ENCODE results near the gene NR1I2. TPM values are rescaled to one million over a fixed set of nuclear protein-coding genes. Genes with fewer than 3 reads are reported as not detected.

NR1I2 gene
- total RNA-seq, 2 donors from 2014 or later = not detected

DNA sequence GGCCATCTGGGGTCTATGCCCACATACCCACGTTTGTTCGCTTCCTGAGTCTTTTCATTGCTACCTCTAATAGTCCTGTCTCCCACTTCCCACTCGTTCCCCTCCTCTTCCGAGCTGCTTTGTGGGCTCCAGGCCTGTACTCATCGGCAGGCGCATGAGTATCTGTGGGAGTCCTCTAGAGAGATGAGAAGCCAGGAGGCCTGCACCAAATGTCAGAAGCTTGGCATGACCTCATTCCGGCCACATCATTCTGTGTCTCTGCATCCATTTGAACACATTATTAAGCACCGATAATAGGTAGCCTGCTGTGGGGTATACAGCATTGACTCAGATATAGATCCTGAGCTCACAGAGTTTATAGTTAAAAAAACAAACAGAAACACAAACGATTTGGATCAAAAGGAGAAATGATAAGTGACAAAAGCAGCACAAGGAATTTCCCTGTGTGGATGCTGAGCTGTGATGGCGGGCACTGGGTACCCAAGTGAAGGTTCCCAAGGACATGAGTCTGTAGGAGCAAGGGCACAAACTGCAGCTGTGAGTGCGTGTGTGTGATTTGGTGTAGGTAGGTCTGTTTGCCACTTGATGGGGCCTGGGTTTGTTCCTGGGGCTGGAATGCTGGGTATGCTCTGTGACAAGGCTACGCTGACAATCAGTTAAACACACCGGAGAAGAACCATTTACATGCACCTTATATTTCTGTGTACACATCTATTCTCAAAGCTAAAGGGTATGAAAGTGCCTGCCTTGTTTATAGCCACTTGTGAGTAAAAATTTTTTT lies 35.9 kb downstream of the NR1I2 start:
- DNase-seq (ENCODE audit: low spot score) = no peak
- Mint-ChIP-seq H3K27me3 (no peaks in the 10 kb centered on the region), H3K9me3 (no peaks in the 10 kb centered on the region), H3K27ac (no peak overlapping the region), H3K4me3 (no peak overlapping the region), H3K4me1 (ENCODE audit: low read depth in 2 of 2) (peaks cover 0 to 2% of the 10 kb centered on the region in 2 donors), H3K36me3 (no peaks in the 10 kb centered on the region)
- ATAC-seq = no peak

DNA sequence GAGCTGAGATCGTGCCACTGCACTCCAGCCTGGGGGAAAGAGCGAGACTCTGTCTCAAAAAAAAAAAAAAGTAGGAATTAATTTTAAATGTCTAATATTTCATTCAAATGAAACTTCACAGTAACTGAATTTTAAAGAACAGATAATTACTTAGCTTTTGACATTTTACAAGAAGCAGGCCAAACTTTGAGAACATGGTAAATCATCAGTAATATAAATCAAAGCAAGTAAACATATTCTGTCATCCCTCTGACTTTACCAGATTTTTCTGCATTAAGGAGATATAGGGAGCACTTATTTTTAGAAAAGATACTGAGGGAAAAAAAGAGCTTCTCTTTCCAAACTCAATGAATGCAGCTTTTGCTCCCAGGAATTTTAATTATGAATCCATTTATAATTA lies 37.0 kb downstream of the NR1I2 start:
- H3K36me3 Mint-ChIP-seq = no peaks in the 10 kb centered on the region
- no peaks in the 10 kb centered on the region for H3K9me3 Mint-ChIP-seq
- ATAC-seq (no peak), DNase-seq (ENCODE audit: low spot score) (no peak)
- no peaks in the 10 kb centered on the region for H3K27me3 Mint-ChIP-seq
- H3K27ac Mint-ChIP-seq = no peak overlapping the region
- H3K4me3 Mint-ChIP-seq = no peak overlapping the region
- H3K4me1 Mint-ChIP-seq (ENCODE audit: low read depth in 2 of 2) = peaks cover 0 to 2% of the 10 kb centered on the region in 2 donors

DNA sequence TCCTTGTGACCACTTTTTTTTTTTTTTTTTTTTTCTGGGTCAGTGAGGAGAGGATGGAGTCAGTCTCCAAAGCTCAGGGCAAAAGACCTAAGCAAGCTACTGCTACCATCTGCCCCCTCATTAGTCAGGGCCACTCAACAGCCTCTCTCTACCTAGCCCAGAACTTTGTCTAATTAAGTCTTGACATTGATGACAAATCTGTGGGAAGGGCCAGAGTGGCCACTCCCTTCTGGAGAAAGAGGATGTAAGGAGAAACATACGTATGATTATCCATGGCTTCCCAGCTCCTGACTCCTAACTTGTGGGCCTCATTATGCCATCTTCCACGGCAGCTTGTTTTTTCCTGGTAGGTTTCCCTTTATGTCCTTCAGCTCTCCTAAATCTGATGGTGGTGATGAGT lies 37.9 kb downstream of the NR1I2 start:
- Mint-ChIP-seq H3K27ac (no peak overlapping the region), H3K4me3 (no peak overlapping the region), H3K36me3 (no peaks in the 10 kb centered on the region), H3K4me1 (ENCODE audit: low read depth in 2 of 2) (peaks cover 0 to 2% of the 10 kb centered on the region in 2 donors), H3K27me3 (no peaks in the 10 kb centered on the region), H3K9me3 (no peaks in the 10 kb centered on the region)
- DNase-seq (ENCODE audit: low spot score) = no peak
- no peak for ATAC-seq

DNA sequence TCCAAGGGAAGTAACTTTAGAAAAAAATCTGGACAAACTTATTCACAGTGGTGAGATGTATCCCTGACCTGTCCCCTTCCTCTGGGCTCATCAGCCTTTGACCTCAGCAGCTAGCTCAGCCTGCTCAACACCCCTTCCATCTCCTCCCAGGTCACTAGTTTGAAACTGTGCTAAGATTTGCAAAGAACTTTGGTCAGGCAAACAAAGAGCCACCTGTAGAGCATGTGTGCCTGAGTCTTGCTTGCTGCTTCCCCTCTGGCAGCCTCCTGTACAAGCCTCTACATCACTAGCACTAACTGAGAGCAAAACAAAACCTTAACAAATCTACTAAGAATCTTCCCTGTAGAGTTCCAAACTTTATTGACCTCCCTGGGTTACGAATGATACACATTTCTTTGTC lies 43.9 kb downstream of the NR1I2 start:
- Mint-ChIP-seq H3K36me3 (peaks cover 4% of the 10 kb centered on the region), H3K27ac (peak overlapping the region; percentile 26 to 30), H3K9me3 (no peaks in the 10 kb centered on the region), H3K4me3 (no peak overlapping the region), H3K4me1 (ENCODE audit: low read depth in 2 of 2) (peaks cover 6 to 12% of the 10 kb centered on the region in 2 donors), H3K27me3 (no peaks in the 10 kb centered on the region)
- ATAC-seq = no peak
- no peak for DNase-seq (ENCODE audit: low spot score)

DNA sequence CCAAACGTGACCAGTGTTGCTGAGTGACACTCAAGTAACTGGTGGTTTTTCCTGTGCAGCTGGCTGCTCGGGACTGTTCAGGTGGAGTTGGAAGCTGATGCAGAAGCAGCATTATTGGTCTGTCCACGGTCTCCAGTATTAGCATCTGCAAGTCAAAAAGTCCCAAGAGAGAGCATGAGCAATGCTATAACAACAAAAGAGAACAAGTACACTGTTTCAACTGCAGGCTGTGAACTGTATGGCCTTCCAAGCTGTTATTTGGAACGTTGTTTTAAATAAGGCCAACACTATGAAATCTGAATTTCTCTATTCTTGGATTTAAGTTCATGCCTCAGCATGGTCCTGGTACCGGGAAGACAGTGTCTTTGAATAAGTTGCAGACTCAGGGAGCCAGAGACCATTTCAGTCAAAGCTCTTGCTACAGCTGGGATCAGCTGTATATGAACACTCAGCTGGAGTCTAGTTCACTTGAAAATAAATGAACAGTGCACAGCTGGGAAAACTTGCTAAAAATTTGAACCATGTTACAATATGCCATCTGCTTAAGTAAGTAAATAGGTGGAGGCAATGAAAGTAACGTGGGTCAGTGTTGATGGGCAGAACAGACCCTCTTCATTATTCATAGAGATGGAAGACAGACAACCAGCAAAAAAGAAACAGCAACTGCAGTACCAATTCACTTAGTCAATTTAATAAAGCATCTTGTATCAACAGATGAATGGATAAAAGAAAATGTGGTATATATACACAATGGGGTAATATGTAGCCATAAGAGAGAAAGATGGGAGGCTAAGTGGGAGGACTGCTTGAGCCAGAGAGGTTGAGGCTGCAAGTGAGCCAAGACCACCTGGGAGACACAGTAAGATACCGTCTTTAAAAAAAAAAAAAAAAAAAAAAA lies 45.1 kb downstream of the NR1I2 start:
- Mint-ChIP-seq H3K36me3 (peaks cover 4% of the 10 kb centered on the region), H3K4me1 (ENCODE audit: low read depth in 2 of 2) (peaks cover 6 to 10% of the 10 kb centered on the region in 2 donors), H3K9me3 (no peaks in the 10 kb centered on the region), H3K4me3 (no peak overlapping the region), H3K27ac (peak overlapping the region in 1 of 2 donors; percentile 37), H3K27me3 (no peaks in the 10 kb centered on the region)
- DNase-seq (ENCODE audit: low spot score) (no peak), ATAC-seq (no peak)

DNA sequence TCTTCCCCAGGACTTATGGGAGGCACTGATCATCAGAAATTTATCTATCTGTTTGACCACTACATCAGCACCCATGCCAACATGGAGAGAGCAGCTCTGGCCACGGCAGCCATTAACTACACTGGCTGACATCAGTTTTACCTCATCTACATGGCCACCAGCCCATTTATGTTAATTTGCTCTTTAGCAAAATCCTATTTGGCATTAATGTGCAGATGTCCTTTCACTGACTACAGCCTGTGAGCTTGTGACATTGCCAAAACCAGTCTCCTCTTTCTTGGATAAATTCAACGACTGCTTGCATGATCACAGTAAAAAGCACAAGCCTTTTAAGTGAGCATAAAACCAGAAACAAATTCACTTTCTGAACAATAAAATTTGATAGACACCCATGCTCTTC lies 47.5 kb downstream of the NR1I2 start:
- H3K36me3 Mint-ChIP-seq = peaks cover 4% of the 10 kb centered on the region
- ATAC-seq = no peak
- no peak overlapping the region for H3K27ac Mint-ChIP-seq
- DNase-seq (ENCODE audit: low spot score) = no peak
- H3K9me3 Mint-ChIP-seq = no peaks in the 10 kb centered on the region
- no peaks in the 10 kb centered on the region for H3K27me3 Mint-ChIP-seq
- peaks cover 6 to 17% of the 10 kb centered on the region in 2 donors for H3K4me1 Mint-ChIP-seq (ENCODE audit: low read depth in 2 of 2)
- no peak overlapping the region for H3K4me3 Mint-ChIP-seq

DNA sequence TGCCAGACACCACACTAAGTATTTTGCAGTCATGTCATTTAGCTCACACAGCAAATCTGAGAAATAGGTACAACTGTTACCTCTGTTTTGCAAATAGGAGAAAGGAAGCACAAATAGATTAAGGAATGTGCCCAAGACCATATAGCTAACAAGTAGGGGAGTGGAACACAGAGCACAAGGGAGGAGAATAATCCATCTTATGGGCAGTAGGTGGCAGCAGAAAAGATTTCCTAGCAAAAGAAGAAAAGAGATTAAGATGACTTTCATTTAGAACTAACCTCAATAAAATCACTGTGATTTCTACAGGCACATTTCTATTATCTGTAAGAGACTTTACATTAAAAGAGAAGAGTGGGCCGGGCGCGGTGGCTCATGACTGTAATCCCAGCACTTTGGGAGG lies 49.1 kb downstream of the NR1I2 start:
- no peak overlapping the region for H3K27ac Mint-ChIP-seq
- H3K9me3 Mint-ChIP-seq = no peaks in the 10 kb centered on the region
- no peaks in the 10 kb centered on the region for H3K27me3 Mint-ChIP-seq
- DNase-seq (ENCODE audit: low spot score) (no peak), ATAC-seq (no peak)
- peaks cover 11 to 21% of the 10 kb centered on the region in 2 donors for H3K4me1 Mint-ChIP-seq (ENCODE audit: low read depth in 2 of 2)
- H3K36me3 Mint-ChIP-seq = peaks cover 1% of the 10 kb centered on the region
- H3K4me3 Mint-ChIP-seq = no peak overlapping the region

DNA sequence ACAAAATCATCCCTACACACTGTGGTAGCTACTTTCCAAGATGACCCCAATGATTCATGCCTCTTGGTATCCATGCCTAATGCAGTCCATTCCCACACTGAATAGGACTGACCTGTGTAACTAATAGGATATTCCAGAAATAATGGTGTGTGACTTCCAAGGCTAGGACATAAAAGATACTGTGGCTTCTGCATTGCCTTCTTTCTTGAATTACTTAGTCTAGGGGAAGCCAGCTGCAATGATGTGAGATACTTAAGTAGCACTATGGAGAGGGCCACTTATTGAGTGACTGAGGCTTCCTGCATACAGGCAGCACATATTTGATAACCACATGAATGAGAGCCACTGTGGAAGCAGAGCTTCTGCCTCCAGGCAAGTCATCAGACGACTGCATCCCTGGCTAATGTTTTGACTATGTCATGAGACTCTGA lies 50.1 kb downstream of the NR1I2 start:
- Mint-ChIP-seq H3K36me3 (no peaks in the 10 kb centered on the region), H3K27ac (no peak overlapping the region), H3K9me3 (no peaks in the 10 kb centered on the region), H3K4me1 (ENCODE audit: low read depth in 2 of 2) (peaks cover 11 to 21% of the 10 kb centered on the region in 2 donors), H3K4me3 (no peak overlapping the region), H3K27me3 (no peaks in the 10 kb centered on the region)
- DNase-seq (ENCODE audit: low spot score) (no peak), ATAC-seq (no peak)

DNA sequence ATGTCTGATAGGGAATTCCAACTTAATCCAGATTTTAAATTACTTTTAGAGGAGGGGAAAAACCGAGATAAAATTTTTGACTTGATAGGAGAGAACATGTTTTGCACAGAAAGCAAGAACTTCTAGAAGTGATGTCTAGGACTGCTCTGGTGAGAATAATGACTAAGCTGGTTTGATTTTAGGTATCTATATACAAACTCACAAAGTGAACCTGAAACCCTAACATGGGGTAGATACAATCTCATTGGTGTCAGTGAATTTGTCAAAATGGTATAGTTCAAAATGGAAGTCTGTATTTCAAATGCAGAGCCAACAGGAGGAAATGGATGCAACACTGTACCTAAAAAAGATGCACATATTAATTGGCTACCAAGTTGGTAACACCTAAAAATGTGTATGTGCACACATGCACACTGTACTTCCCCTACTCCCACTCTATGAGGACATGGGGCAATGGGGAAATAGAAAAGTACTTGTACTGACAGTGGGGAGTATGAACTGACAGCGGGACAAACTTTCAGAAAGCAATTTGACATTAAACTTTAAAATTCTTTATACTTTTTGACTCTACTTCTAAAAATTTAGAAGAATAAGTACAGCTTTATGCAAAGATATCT lies 53.0 kb downstream of the NR1I2 start:
- no peak for ATAC-seq

DNA sequence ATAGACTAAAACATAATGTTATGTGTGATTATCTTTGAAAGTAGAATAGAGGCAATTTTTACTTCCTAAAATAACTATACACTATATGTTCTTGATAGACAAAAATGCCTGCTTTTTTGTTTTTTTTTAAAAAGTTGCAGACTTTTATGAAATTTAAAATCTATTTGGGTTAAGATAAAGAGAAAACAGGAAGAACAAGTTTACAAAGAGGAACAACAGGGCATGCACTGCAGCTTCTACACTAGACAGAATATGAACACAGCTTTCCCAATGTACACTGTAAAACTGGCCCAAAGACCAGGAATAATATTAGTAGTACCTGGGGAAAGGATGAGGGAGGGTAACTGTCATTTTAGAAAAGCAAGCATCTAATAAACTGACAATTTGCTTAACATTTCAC lies 53.7 kb downstream of the NR1I2 start:
- DNase-seq (ENCODE audit: low spot score) = no peak
- H3K4me3 Mint-ChIP-seq = no peak overlapping the region
- H3K27me3 Mint-ChIP-seq = no peaks in the 10 kb centered on the region
- ATAC-seq = no peak
- no peaks in the 10 kb centered on the region for H3K9me3 Mint-ChIP-seq
- H3K36me3 Mint-ChIP-seq = no peaks in the 10 kb centered on the region
- peaks cover 5 to 15% of the 10 kb centered on the region in 2 donors for H3K4me1 Mint-ChIP-seq (ENCODE audit: low read depth in 2 of 2)
- no peak overlapping the region for H3K27ac Mint-ChIP-seq

More for the DNA sequence above, 53.0 kb downstream of the NR1I2 start:
- Mint-ChIP-seq H3K4me1 (ENCODE audit: low read depth in 2 of 2) (peaks cover 5 to 15% of the 10 kb centered on the region in 2 donors), H3K4me3 (no peak overlapping the region), H3K36me3 (no peaks in the 10 kb centered on the region), H3K27ac (peak overlapping the region in 1 of 2 donors; percentile 16), H3K27me3 (no peaks in the 10 kb centered on the region), H3K9me3 (no peaks in the 10 kb centered on the region)
- no peak for DNase-seq (ENCODE audit: low spot score)

DNA sequence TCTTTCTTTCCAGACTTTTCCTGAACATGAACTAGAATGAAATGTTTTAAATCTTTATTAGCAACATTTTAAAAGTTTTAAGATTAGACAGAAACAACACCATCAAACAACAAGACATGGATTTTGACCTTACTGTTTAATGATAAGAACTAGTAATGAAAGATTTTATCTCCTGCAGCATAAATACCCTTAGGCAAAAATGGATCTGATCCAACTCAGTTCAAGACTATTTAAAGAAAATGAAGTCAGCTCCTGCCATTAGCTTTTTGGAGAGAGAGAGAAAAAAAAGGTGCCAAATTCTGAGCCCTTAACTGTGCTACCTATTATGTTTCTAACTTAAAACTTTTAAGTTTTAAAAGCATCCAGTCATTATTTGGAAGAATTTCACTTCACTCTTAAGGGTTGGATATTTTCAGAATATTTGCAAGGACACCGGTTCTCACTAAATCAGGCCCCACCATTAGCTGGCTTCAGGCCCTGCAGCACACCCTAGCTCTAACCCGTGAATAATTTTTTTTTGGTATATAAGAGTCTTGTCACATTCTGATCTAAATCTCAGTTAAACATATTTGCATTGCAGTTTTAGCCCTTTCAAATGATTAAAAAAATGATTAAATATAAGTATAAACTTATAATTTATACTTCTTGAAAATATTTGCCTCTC lies 60.0 kb downstream of the NR1I2 start:
- no peak overlapping the region for H3K4me3 Mint-ChIP-seq
- no peak for ATAC-seq
- peaks cover 5% of the 10 kb centered on the region for H3K9me3 Mint-ChIP-seq

DNA sequence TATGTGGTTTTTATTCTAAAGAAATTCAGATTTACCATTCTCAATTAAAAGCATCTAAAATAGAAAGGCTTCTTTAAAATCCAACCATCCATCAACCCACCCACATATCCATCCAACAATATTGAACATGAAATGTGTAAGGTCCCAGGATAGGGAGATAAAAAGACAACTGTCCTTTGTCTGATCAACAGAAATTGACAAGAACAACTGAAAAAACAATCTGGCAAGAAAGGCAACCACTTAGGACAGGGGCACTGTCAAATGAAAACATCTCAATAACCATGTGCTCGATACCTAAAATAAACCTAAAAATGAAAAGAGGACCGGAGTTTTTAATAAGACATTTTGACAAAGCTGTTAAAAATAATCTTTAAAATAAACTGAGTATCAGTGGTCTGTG lies 67.2 kb downstream of the NR1I2 start:
- no peak for ATAC-seq

More for the DNA sequence above, 60.0 kb downstream of the NR1I2 start:
- DNase-seq (ENCODE audit: low spot score) = no peak
- peaks cover 10% of the 10 kb centered on the region for H3K36me3 Mint-ChIP-seq
- peaks cover 19 to 27% of the 10 kb centered on the region in 2 donors for H3K4me1 Mint-ChIP-seq (ENCODE audit: low read depth in 2 of 2)
- H3K27ac Mint-ChIP-seq = no peak overlapping the region
- H3K27me3 Mint-ChIP-seq = no peaks in the 10 kb centered on the region

DNA sequence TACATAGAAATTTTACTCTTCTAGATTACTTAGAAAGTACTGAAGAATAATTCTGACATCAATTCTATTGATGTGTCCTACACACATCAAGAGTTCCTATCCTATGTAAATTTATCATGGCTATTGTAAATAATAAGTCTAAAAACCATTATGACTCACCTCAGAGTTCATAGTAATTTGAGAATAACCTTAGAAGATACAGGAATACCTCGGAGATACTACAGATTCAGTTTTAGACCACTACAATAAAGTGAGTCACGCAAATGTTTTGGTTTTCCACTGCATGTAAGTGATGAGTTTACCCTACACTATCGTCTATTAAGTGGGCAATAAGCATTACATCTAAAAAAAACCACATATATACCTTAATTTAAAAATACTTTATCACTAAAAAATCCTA lies 74.8 kb downstream of the NR1I2 start:
- Mint-ChIP-seq H3K36me3 (peaks cover 31% of the 10 kb centered on the region), H3K27ac (no peak overlapping the region), H3K9me3 (no peaks in the 10 kb centered on the region), H3K4me1 (ENCODE audit: low read depth in 2 of 2) (peaks cover 4 to 19% of the 10 kb centered on the region in 2 donors), H3K27me3 (no peaks in the 10 kb centered on the region), H3K4me3 (no peak overlapping the region)
- no peak for DNase-seq (ENCODE audit: low spot score)
- ATAC-seq = no peak

More for the DNA sequence above, 67.2 kb downstream of the NR1I2 start:
- Mint-ChIP-seq H3K4me1 (ENCODE audit: low read depth in 2 of 2) (peaks cover 17 to 21% of the 10 kb centered on the region in 2 donors), H3K27me3 (no peaks in the 10 kb centered on the region), H3K4me3 (no peak overlapping the region), H3K27ac (no peak overlapping the region), H3K36me3 (peaks cover 7% of the 10 kb centered on the region), H3K9me3 (peaks cover under 1% of the 10 kb centered on the region)
- DNase-seq (ENCODE audit: low spot score) = no peak
